HG02943 (cell line): ENCODE measurements around the gene CRACR2A.

ENCODE experiments used
- ATAC-seq: cut with Tn5 transposase; IDR thresholded peaks from one replicate; pipeline ENCODE4 v1.9.1; 2021; ENCODE audit warnings: mild to moderate bottlenecking, low read depth, moderate library complexity; ENCODE audit not compliant: unreplicated experiment

Gene CRACR2A

GRCh38 chr12:3692616-3693365 is 60.1 kb downstream of the CRACR2A start:
- no peak for ATAC-seq

- ATAC-seq = no peak
These were observed 66.4 kb downstream of the CRACR2A start for GRCh38 chr12:3686463-3686862.

- ATAC-seq = no peak
These were observed 67.1 kb downstream of the CRACR2A start for GRCh38 chr12:3685830-3686229.

GRCh38 chr12:3684449-3685051 is 68.4 kb downstream of the CRACR2A start:
- no peak for ATAC-seq

GRCh38 chr12:3683670-3684069 is 69.2 kb downstream of the CRACR2A start:
- no peak for ATAC-seq

GRCh38 chr12:3681595-3682061 is 71.3 kb downstream of the CRACR2A start:
- ATAC-seq = no peak

GRCh38 chr12:3680919-3681594 is 71.9 kb downstream of the CRACR2A start:
- ATAC-seq = no peak

GRCh38 chr12:3679831-3680230 is 73.1 kb downstream of the CRACR2A start:
- no peak for ATAC-seq

GRCh38 chr12:3677609-3678008 is 75.3 kb downstream of the CRACR2A start:
- no peak for ATAC-seq

- no peak for ATAC-seq
These were observed 78.8 kb downstream of the CRACR2A start for GRCh38 chr12:3673981-3674708.

GRCh38 chr12:3672113-3672509 is 80.8 kb downstream of the CRACR2A start:
- no peak for ATAC-seq

GRCh38 chr12:3671330-3672112 is 81.4 kb downstream of the CRACR2A start:
- ATAC-seq = no peak

- ATAC-seq = no peak
These were observed 82.8 kb downstream of the CRACR2A start for GRCh38 chr12:3670083-3670620.

GRCh38 chr12:3669594-3669993 is 83.3 kb downstream of the CRACR2A start:
- ATAC-seq = no peak

GRCh38 chr12:3668479-3669165 is 84.3 kb downstream of the CRACR2A start:
- ATAC-seq = no peak

- no peak for ATAC-seq
These were observed 85.4 kb downstream of the CRACR2A start for GRCh38 chr12:3667485-3667884.

GRCh38 chr12:3666441-3666840 is 86.5 kb downstream of the CRACR2A start:
- ATAC-seq = no peak

- ATAC-seq = no peak
These were observed 90.4 kb downstream of the CRACR2A start for GRCh38 chr12:3662521-3662921.

- no peak for ATAC-seq
These were observed 91.9 kb downstream of the CRACR2A start for GRCh38 chr12:3661028-3661427.
